ENCODE results near the gene GRID1.

DNA sequence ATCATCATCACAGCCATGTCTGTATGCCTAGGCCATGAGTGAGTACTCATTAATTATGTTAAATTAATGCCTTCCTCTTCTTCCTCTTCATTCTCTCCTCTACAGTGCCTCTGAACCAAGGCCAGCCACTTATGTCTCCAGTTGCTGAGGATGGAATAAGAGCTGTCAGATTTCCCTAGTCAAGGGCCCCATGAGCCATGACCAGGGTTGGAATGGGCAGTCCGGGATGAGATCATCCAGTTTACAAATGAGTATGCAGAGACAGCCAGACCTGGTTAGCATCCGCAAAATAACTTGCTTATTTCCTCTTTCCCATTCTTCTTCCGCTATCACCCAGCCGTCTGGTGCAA, 342.7 kb downstream of the GRID1 start:
- TF ChIP-seq CTCF (IDR thresholded peaks at IDR 0.05; ENCODE audit: insufficient read depth, low read depth, low read length) (no peak), EZH2 (IDR thresholded peaks at IDR 0.05; ENCODE audit: insufficient read depth, low read length) (no peak)
